Measurements from ENCODE around the gene PPIF.

DNA sequence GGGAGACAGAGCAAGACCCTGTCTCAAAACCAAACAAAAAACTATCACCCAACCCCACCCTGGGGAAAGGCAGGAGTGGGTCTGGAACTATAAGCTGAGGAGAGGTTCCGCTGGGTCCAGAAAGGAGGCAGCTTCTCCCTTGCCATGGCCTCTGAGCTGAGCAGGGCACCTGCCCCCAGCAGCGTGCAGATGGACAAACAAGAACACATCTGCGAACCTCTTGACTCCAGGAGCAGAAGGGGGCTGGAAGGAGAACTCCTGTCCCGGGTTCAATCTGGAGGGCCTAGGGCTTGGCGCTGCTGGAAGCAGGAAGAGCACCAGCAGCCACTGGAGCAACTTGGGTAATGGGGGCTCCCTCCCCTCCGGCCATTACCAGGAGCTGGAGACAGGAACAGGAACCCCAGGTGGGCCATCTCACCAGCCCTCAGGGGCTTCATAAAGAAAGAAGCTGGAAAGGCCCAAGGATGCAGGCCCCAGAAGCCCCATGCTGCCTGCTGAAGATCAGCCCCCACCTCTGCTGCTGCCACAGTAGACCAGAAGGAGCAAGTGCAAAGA, 19.0 kb upstream of the PPIF start:
- TF ChIP-seq, protein P1, sequence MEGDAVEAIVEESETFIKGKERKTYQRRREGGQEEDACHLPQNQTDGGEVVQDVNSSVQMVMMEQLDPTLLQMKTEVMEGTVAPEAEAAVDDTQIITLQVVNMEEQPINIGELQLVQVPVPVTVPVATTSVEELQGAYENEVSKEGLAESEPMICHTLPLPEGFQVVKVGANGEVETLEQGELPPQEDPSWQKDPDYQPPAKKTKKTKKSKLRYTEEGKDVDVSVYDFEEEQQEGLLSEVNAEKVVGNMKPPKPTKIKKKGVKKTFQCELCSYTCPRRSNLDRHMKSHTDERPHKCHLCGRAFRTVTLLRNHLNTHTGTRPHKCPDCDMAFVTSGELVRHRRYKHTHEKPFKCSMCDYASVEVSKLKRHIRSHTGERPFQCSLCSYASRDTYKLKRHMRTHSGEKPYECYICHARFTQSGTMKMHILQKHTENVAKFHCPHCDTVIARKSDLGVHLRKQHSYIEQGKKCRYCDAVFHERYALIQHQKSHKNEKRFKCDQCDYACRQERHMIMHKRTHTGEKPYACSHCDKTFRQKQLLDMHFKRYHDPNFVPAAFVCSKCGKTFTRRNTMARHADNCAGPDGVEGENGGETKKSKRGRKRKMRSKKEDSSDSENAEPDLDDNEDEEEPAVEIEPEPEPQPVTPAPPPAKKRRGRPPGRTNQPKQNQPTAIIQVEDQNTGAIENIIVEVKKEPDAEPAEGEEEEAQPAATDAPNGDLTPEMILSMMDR (conservative IDR thresholded peaks at IDR 0.05; ENCODE audit: low read length), result no peak
- TF ChIP-seq EZH2phosphoT487 (IDR thresholded peaks at IDR 0.05; ENCODE audit: borderline replicate concordance, low read depth, low read length), result no peak
